Measurements from ENCODE around the gene NBEAL1.

GRCh38 chr2:203025592-203025991, 10.9 kb downstream of the NBEAL1 start:
- TF ChIP-seq CTCF (tag by site-specific recombination; IDR thresholded peaks at IDR 0.05) (no peak), ZNF121 (tag by site-specific recombination; IDR thresholded peaks at IDR 0.05) (no peak), ZNF138 (tag by site-specific recombination; IDR thresholded peaks at IDR 0.05; ENCODE audit: borderline replicate concordance) (no peak), ZNF274 (IDR thresholded peaks at IDR 0.05; ENCODE audit: low read length) (no peak), ZNF274 (tag by site-specific recombination; IDR thresholded peaks at IDR 0.05; ENCODE audit: borderline replicate concordance) (no peak), ZBTB26 (tag by site-specific recombination; optimal IDR thresholded peaks at IDR 0.05) (no peak), ZNF10 (tag by site-specific recombination; IDR thresholded peaks at IDR 0.05) (no peak)
- TF ChIP-seq, protein P1, sequence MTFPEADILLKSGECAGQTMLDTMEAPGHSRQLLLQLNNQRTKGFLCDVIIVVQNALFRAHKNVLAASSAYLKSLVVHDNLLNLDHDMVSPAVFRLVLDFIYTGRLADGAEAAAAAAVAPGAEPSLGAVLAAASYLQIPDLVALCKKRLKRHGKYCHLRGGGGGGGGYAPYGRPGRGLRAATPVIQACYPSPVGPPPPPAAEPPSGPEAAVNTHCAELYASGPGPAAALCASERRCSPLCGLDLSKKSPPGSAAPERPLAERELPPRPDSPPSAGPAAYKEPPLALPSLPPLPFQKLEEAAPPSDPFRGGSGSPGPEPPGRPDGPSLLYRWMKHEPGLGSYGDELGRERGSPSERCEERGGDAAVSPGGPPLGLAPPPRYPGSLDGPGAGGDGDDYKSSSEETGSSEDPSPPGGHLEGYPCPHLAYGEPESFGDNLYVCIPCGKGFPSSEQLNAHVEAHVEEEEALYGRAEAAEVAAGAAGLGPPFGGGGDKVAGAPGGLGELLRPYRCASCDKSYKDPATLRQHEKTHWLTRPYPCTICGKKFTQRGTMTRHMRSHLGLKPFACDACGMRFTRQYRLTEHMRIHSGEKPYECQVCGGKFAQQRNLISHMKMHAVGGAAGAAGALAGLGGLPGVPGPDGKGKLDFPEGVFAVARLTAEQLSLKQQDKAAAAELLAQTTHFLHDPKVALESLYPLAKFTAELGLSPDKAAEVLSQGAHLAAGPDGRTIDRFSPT (tag by site-specific recombination; IDR thresholded peaks at IDR 0.05) = no peak
- TF ChIP-seq, protein P2, sequence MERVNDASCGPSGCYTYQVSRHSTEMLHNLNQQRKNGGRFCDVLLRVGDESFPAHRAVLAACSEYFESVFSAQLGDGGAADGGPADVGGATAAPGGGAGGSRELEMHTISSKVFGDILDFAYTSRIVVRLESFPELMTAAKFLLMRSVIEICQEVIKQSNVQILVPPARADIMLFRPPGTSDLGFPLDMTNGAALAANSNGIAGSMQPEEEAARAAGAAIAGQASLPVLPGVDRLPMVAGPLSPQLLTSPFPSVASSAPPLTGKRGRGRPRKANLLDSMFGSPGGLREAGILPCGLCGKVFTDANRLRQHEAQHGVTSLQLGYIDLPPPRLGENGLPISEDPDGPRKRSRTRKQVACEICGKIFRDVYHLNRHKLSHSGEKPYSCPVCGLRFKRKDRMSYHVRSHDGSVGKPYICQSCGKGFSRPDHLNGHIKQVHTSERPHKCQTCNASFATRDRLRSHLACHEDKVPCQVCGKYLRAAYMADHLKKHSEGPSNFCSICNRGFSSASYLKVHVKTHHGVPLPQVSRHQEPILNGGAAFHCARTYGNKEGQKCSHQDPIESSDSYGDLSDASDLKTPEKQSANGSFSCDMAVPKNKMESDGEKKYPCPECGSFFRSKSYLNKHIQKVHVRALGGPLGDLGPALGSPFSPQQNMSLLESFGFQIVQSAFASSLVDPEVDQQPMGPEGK (tag by site-specific recombination; IDR thresholded peaks at IDR 0.05) = no peak
